Muscle layer of duodenum (tissue), 2 donors: Measurements from ENCODE around the gene HECTD3.

Source experiments
- H3K27ac ChIP-seq: one replicate; pipeline ENCODE4 v1.7.0; 2013; ENCODE audit warnings: mild to moderate bottlenecking, low read length
- H3K27me3 ChIP-seq: one replicate; pipeline ENCODE4 v1.7.0; 2013; ENCODE audit warnings: low read depth, mild to moderate bottlenecking, control low read depth, low read length
- H3K36me3 ChIP-seq, 2 donors: one replicate each; pipeline ENCODE4 v1.7.0; 2013; ENCODE audit warnings: low read length in 2 of 2, control low read depth in 1 of 2, mild to moderate bottlenecking in 1 of 2; ENCODE audit not compliant: insufficient read depth in 2 of 2, control insufficient read depth in 1 of 2
- H3K4me1 ChIP-seq, 2 donors: one replicate each; pipeline ENCODE4 v1.7.0; 2013; ENCODE audit warnings: low read length in 2 of 2, mild to moderate bottlenecking in 2 of 2, control low read depth in 1 of 2, moderate library complexity in 1 of 2; ENCODE audit not compliant: insufficient read depth in 2 of 2, control insufficient read depth in 1 of 2
- H3K4me3 ChIP-seq, 2 donors: one replicate each; pipeline ENCODE4 v1.7.0; 2013; ENCODE audit warnings: low read length in 2 of 2, low read depth in 1 of 2, mild to moderate bottlenecking in 1 of 2
- H3K9me3 ChIP-seq, 2 donors: one replicate each; pipeline ENCODE4 v1.7.0; 2013; ENCODE audit warnings: low read length in 2 of 2, control low read depth in 1 of 2, mild to moderate bottlenecking in 1 of 2; ENCODE audit not compliant: control insufficient read depth in 1 of 2
- donor health status: healthy.

The HECTD3 gene

DNA sequence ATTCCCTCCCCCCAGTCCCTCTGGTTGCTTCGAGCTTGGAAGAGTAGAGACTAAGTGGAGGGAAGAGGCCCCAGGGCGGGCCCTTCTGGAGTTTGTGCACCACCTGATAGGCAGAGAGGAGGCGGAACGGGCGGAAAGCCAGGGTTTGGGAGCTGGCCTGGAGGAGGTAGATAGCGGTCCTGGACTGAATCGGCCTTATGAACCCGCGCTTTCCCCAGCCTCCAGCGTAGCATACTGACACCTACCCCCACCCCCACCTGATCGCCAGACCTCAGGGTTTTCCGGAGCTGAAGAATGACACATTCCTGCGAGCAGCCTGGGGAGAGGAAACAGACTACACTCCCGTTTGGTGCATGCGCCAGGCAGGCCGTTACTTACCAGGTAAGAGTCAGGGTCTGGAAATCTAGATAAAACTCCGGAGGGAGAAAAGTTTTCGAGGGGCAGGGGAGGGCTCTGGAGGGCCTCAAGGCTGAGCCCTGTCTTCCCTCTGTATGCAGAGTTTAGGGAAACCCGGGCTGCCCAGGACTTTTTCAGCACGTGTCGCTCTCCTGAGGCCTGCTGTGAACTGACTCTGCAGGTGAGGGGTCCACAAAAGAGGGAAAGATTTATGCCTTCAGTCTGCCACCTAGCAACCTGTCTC, 1.6 kb upstream of the HECTD3 start:
- peak overlapping the region; percentile 90 to 98 for H3K4me3 ChIP-seq

DNA sequence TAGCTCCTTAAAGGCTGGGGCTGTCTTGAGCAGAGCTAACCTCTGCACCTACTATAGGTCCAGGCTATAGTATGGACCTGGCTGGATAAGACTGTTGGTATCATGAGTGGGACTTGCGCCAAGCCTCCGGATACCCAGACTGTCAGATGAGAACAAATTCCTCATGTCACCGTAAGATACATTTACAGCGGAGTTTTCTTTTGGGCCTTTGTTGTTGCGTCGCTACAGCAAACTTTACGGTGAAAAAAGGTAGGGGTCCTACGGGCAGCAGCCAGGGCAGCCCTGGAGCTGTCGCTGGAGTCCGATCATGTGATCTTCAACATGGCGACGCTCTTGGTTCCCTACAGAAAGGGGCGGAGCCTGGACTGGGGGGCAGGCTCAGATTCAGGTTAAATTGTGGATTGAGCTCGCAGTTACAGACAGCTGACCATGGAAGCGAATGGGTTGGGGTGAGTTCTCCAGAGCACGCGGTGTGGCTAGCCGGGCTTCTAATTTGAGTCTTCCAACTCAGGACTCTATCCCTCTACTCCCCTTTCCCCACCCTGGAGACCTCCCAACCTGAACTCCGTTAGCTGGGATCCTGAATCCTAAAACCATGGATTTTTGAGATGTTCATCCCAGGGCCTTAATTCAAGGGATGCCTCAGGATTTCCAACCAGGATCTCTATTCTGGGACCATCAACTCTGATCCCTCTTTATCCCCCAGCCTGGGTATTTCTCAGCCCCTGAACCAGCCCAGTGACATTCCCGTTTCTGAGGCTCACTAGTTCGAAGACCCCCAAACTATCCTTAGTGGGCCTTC, 914 bp upstream of the HECTD3 start, which contains the start of gene UROD:
UROD (plus strand) TSS at position 418 of the 802 bp plus-strand sequence; CDS start at position 430, 12 bp downstream.
- no peaks in the 10 kb centered on the region for H3K27me3 ChIP-seq
- H3K27ac ChIP-seq = peak within 1 kb of the TSS; percentile 94
- H3K9me3 ChIP-seq = no peaks in the 10 kb centered on the region
- H3K36me3 ChIP-seq = peaks cover 20 to 38% of the 10 kb centered on the region in 2 donors
- peak within 1 kb of the TSS; percentile 90 to 98 for H3K4me3 ChIP-seq
- peaks cover 16 to 48% of the 10 kb centered on the region in 2 donors for H3K4me1 ChIP-seq

More for the DNA sequence above, 1.6 kb upstream of the HECTD3 start:
- Histone ChIP-seq H3K9me3 (no peaks in the 10 kb centered on the region), H3K36me3 (peaks cover 12 to 30% of the 10 kb centered on the region in 2 donors), H3K27me3 (no peaks in the 10 kb centered on the region), H3K4me1 (peaks cover 16 to 48% of the 10 kb centered on the region in 2 donors), H3K27ac (peak overlapping the region; percentile 94)

DNA sequence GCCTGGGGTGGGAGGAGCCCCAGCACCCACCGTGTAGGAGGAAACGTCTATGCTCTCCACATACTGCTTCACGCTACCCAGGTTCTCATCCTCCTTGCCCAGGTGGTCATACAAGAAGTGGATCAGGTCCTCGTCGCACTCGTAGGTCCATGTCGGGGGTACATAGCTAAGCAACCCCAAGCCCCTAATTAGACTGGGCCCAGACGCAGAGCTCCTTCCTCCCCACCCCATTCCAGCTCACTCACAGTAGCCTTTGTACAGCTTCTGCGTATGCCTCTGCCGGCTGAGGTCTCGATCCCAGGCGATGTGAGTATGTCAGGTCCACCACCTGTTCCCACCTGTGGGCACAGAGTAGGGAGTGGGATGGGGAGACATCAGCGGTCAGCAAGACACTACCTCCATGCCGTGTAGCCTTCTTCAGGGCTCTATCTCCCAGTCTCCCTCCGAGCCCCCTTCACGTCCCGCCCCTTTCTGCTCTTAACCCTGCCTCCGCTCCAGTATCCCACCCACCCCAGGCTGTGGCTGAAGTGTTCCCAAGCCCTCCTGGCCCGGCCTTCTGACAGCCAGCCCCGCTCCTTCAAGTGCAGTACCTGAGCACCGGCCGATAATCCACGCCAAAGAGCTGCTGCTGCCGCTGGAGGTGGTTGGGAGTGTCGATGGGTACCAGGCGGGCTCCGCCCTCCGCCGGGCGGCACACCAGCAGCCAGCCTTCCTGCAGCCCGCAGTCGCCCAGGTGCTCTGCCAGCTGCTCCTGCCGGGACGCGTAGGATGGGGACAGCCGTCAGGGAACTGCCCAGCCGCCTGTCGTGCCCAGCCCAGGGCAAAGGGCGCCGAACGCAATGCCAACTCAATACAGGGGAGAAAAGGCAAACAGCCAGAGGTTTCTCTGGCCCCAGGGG, 919 bp downstream of the HECTD3 start:
- Histone ChIP-seq H3K27ac (no peak overlapping the region), H3K27me3 (no peaks in the 10 kb centered on the region), H3K4me1 (peaks cover 16 to 48% of the 10 kb centered on the region in 2 donors), H3K4me3 (peak overlapping the region; percentile 90 to 98), H3K36me3 (peaks cover 34 to 49% of the 10 kb centered on the region in 2 donors), H3K9me3 (no peaks in the 10 kb centered on the region)

DNA sequence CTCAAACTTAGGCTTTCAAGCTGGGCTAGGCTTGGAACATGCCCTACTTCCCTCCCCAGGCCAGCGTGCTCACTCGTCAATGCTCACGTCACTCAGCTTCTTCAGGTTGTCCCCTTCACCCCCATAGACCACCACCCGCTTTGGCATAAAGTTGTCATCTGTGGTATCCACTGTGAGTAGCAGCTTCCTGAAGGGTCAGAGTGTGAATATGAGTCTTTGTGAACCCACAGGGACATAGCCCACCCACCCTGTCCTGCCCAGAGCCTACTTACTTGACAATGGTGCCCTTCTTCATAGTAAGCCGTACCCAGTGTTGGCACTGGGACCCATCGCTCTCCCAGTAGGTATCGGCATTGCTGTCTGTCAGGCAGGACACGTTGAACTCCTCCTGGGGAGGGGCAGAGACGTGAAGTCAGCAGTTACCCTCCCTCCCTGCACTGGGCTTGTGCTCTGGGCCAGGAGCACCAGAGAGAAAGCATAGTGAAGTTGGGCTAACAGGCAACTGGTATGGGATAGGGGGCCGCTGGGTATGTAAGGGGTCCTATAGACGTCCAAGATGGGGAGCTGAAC, 1.7 kb downstream of the HECTD3 start:
- Histone ChIP-seq H3K36me3 (peaks cover 43 to 57% of the 10 kb centered on the region in 2 donors), H3K4me1 (peaks cover 16 to 43% of the 10 kb centered on the region in 2 donors), H3K4me3 (peak overlapping the region in 1 of 2 donors; percentile 98), H3K27ac (no peak overlapping the region), H3K27me3 (no peaks in the 10 kb centered on the region), H3K9me3 (no peaks in the 10 kb centered on the region)

DNA sequence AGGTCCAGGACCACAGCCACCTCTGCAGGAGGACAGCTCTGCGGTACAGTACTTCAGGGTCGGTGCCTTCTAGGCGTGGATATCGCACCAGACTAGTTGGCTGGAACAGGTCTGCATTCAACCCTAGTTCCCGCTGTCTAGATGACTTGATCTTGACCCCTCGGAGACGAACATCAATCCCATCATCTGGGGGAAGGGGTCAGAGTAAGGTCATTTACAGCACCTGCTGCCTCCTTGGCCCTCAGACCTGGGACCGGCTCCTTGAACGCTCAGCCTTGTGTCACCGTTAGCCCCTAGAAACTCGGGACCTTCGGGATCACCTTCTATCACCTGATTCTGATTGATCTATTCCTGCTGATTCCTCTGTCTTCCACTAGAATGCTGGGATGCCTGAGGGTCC, 2.6 kb downstream of the HECTD3 start:
- Histone ChIP-seq H3K27ac (no peak overlapping the region), H3K27me3 (no peaks in the 10 kb centered on the region), H3K4me3 (no peak overlapping the region), H3K36me3 (peaks cover 51 to 61% of the 10 kb centered on the region in 2 donors), H3K4me1 (peaks cover 16 to 34% of the 10 kb centered on the region in 2 donors), H3K9me3 (no peaks in the 10 kb centered on the region)

DNA sequence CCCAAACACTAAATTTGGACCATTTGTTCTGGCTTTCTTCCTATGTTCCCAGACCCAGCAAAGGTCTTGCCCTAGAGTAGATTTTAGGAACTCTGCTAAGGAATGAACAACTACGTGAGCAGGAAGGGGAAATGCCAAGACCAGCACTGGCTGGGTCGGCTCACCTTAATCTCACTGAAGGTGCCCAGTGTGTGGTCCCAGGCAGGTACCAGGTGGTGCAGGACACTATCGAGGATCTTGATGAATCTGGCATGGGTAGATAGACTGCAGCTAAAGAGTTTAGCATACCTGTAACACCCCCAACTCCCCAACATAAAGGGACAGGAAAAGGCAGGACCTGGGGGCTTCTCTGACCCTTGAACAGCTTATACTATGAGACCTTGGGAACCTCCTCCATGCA, 3.0 kb downstream of the HECTD3 start:
- Histone ChIP-seq H3K36me3 (peaks cover 56 to 63% of the 10 kb centered on the region in 2 donors), H3K27ac (no peak overlapping the region), H3K4me3 (no peak overlapping the region), H3K4me1 (peaks cover 16 to 30% of the 10 kb centered on the region in 2 donors), H3K9me3 (no peaks in the 10 kb centered on the region), H3K27me3 (no peaks in the 10 kb centered on the region)

DNA sequence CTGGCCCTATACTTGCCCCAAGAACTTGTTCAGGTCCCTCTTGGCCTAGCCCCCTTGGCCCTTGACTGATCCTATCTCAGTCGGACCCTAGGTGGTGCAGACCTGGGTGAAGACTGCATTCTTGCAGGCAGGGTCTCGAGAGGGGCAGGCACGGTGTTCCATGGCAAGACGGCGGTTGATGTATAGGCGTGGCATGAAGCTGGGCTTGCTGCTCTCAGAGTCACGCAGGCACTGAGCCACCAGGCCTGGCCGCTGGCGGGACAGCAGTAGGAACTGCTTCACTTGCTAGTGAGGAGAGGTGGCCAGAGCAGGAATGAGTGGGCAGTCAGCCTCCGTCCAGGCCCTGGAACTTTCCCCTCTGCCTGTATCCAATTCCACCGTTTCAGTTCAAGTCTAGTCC, 3.8 kb downstream of the HECTD3 start:
- peaks cover 16 to 22% of the 10 kb centered on the region in 2 donors for H3K4me1 ChIP-seq
- H3K27me3 ChIP-seq = no peaks in the 10 kb centered on the region
- no peak overlapping the region for H3K4me3 ChIP-seq
- no peaks in the 10 kb centered on the region for H3K9me3 ChIP-seq
- peaks cover 63 to 70% of the 10 kb centered on the region in 2 donors for H3K36me3 ChIP-seq
- H3K27ac ChIP-seq = no peak overlapping the region

DNA sequence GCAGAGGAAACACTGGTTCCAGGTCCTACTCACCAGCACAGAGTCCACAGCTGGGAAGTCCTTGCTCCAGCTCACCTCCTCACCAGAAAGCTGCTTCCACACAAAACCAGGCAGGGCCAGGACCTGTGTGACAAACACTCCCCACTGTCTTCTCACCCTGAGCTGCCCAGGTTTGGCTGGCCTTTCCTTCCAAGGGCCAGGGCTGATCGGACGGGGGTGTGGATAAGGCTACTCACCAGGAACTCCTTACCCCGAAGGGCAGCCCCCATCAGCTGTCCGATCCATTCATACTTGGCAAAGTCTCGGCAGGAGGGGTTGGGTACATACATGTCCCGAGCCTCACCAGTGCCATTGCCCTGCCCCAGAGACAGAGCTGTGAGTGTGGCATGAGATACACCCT, 5.4 kb downstream of the HECTD3 start:
- H3K9me3 ChIP-seq = no peaks in the 10 kb centered on the region
- H3K27me3 ChIP-seq = no peaks in the 10 kb centered on the region
- H3K36me3 ChIP-seq = peaks cover 65 to 76% of the 10 kb centered on the region in 2 donors
- no peak overlapping the region for H3K27ac ChIP-seq
- peaks cover 8 to 14% of the 10 kb centered on the region in 2 donors for H3K4me1 ChIP-seq
- no peak overlapping the region for H3K4me3 ChIP-seq

DNA sequence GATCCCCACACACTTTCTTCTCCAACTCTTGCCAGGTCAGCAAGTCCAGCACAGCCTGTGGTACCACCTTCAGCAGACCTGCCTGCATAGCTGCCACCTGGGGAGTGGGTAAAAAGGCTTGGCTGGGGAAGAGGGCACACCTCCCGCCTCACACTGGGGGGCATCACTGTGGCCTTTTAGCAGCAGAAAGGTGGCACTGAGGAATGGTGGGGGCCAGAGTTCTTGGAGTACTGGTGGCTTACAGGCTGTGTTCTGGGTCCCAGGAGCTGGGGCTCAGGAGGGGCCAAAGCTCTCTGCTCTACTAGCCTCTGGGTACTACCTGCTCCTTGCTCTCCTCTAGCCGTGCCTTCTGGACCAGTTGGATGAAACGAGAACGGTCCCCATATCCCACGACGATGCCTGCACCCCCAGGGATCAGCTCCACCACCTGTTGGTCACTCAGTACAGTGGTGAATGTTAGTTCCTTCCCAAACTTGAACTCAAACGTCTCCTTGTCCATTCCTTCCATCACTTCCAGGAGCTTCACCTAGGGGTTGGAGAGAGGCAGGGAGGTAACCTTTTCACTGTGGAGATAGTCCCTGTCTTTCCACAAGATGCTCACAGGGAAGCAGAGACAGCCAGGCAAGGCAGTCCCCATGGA, 6.7 kb downstream of the HECTD3 start:
- no peaks in the 10 kb centered on the region for H3K27me3 ChIP-seq
- no peak overlapping the region for H3K4me3 ChIP-seq
- H3K36me3 ChIP-seq = peaks cover 65 to 75% of the 10 kb centered on the region in 2 donors
- H3K27ac ChIP-seq = no peak overlapping the region
- H3K9me3 ChIP-seq = no peaks in the 10 kb centered on the region
- H3K4me1 ChIP-seq = peaks cover 0 to 4% of the 10 kb centered on the region in 2 donors

DNA sequence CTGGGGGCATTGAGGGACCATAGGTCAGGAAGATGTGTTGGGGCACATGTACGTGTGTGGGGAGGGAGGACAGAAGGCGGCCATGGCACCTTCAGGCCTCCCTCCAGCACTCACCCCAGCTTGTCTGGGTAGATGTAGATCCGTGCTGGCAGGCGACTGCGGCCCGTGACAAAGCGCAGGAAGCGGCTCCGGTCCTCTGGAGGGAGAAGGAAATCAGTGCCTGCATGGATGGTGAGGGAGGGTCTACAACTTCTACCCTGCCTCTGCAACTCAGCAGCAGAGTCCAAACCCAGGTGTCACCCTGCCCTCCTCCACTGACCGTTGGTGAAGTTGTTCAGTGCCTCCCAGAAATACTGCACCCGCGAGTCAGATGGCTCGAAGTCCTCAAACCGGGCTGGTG, 7.4 kb downstream of the HECTD3 start:
- Histone ChIP-seq H3K27ac (no peak overlapping the region), H3K4me1 (no peaks in the 10 kb centered on the region), H3K9me3 (no peaks in the 10 kb centered on the region), H3K27me3 (no peaks in the 10 kb centered on the region), H3K36me3 (peaks cover 62 to 68% of the 10 kb centered on the region in 2 donors), H3K4me3 (no peak overlapping the region)
